ENCODE data around the gene SLC25A24.
"Not testable (repeated sequence)": the region's sequence is repeated elsewhere in the genome, so short reads cannot be mapped to it uniquely, and the experiment has no call there.

SLC25A24 gene

GRCh38 chr1:108131281-108131680, 68.9 kb downstream of the SLC25A24 start:
- DNase-seq: not testable (repeated sequence)

GRCh38 chr1:108130794-108131193, 69.3 kb downstream of the SLC25A24 start:
- no peak for DNase-seq

GRCh38 chr1:108129999-108130398, 70.1 kb downstream of the SLC25A24 start:
- DNase-seq: no peak

- DNase-seq: peak; percentile 73 to 80
Observed at GRCh38 chr1:108125312-108126138, 74.6 kb downstream of the SLC25A24 start.

- no peak for DNase-seq
Observed at GRCh38 chr1:108124622-108125311, 75.4 kb downstream of the SLC25A24 start.

- DNase-seq: no peak
Observed at GRCh38 chr1:108124023-108124422, 76.1 kb downstream of the SLC25A24 start.

- no peak for DNase-seq
Observed at GRCh38 chr1:108121358-108122143, 78.6 kb downstream of the SLC25A24 start.

GRCh38 chr1:108120163-108120562, 80.0 kb downstream of the SLC25A24 start:
- DNase-seq: no peak

GRCh38 chr1:108119500-108119899, 80.6 kb downstream of the SLC25A24 start:
- no peak for DNase-seq

- DNase-seq: no peak
Observed at GRCh38 chr1:108117945-108118902, 81.9 kb downstream of the SLC25A24 start.

GRCh38 chr1:108117237-108117636, 82.9 kb downstream of the SLC25A24 start:
- no peak for DNase-seq

- DNase-seq: no peak
Observed at GRCh38 chr1:108114033-108114599, 86.0 kb downstream of the SLC25A24 start.

- no peak for DNase-seq
Observed at GRCh38 chr1:108113496-108113895, 86.6 kb downstream of the SLC25A24 start.

GRCh38 chr1:108109295-108109973, 90.7 kb downstream of the SLC25A24 start:
- DNase-seq: no peak

- DNase-seq: no peak
Observed at GRCh38 chr1:108108119-108108518, 92.0 kb downstream of the SLC25A24 start.

- no peak for DNase-seq
Observed at GRCh38 chr1:108107658-108108057, 92.5 kb downstream of the SLC25A24 start.

- DNase-seq: no peak
Observed at GRCh38 chr1:108106775-108107174, 93.4 kb downstream of the SLC25A24 start.

GRCh38 chr1:108100148-108100547, 100.0 kb downstream of the SLC25A24 start:
- no peak for DNase-seq

- no peak for DNase-seq
Observed at GRCh38 chr1:108097018-108097417, 103.1 kb downstream of the SLC25A24 start.

- no peak for DNase-seq
Observed at GRCh38 chr1:108096089-108096488, 104.1 kb downstream of the SLC25A24 start.

GRCh38 chr1:108089477-108089876, 110.7 kb downstream of the SLC25A24 start:
- DNase-seq: no peak

All from NCI-H526 (cell line).